Activated T-helper 9 cell treated with anti-CD3 and anti-CD28 coated beads, Interleukin-2, amount 50 U/mL, for 16 hours (primary cell): ENCODE results near the gene STAT5B.
"Not testable (repeated sequence)": the region's sequence is repeated elsewhere in the genome, so short reads cannot be mapped to it uniquely, and the experiment has no call there.

Experiments used
- DNase-seq: peaks from one replicate; pipeline ENCODE4 v3.0.0-alpha.2; 2020; ENCODE audit warnings: low read depth

Gene STAT5B

DNA sequence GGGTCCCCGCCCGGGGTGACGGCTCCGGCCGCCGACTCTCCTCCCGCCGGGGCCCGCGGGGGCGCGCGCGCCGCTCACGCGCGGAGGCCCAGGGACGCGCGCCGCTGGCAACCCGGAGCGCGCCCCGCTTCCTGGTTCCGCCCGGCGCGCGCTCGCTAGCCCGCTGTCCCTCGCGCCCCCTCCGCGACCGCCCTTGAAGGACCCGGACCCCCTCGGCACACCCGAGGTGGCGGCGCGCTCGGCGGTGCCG lies at the start of gene STAT5B:
Gene STAT5B (minus strand): TSS at position 33 of the 250 bp plus-strand sequence. CDS start 44,264 bp downstream, outside the sequence.
- DNase-seq: peak; percentile 46

DNA sequence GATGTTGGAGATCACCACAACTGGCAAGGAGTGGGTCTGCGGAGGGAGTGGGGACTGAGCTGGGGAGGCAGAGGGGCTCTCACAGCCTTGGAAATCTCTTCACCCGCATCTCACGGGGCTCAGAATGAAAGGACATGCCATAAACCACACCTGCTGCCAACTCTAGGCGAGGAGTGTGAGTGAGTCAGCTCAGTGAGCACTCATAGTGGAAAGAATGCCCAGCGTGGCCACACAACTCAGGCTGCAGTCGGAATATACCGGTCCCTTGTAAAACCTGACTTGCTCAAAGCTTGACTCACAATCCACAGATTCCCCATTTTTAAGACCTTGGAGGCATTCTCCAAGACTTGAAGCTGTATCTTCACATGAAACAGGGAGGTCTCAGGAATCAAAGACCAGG lies 48.8 kb upstream of the STAT5B start:
- no peak for DNase-seq

DNA sequence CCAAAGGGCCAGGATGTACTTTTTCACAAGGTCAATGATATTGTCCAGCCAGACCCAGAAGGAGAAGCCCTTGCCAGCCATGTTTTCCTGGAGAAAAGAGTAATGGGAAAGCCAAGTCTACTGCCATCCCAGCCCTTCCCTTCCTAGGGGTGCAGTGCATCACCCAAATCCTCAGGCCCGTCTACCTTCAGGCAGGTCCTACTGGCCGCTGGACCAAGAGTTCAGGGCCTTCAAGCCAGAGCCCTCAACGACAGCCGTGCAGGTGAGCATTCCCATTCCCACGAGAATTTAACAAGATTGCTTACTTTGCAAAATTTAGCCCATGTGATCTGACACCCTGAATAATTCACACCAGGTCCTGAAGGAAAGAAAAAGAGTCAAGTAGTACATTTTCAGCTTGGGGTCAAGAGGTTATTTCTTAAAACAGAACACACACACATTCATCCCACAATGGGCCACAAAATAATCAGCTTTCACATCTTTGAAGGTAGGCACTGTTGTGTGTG lies 47.1 kb upstream of the STAT5B start:
- no peak for DNase-seq

DNA sequence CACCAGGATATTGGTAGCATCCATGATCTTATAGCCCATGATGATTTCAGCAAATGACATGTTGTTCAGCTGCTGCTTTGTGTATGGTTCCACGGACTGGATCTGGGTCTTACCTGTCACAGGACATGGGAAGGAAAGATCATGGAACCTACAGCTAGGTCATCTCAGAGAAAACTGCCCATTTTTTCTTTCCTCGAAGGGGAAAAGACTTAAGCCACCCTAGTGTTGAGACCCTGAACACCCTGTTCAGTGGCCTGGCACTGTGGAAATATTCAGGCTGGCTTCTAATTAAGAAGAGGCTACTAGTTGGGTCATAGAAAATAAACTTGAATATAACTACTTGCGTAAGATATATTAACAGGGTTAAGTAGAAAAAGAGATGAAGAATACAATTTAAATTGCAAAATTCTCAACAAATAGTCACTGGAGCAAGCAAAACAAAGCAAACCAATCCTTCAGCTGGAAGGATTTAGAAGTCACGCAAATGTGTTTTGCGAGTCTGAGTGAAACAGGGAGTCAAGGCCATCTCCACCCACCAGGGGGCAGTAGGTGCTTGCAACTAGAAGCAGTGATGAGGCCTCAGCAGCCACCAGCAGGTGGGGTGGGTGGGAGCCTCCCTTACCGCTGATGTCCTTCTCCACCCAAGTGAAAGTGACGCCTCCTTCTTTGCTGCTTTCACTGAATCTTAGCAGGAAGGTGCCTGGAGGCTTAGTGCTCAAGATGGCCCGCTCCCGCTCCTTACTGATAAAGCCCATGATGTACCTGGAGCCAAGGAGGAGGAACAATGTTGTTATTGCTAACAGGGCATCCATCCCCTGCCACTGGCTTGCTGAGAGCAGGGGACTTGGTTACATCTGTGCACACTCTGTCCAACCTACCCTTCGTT lies 46.4 kb upstream of the STAT5B start:
- DNase-seq: peak; percentile 91

DNA sequence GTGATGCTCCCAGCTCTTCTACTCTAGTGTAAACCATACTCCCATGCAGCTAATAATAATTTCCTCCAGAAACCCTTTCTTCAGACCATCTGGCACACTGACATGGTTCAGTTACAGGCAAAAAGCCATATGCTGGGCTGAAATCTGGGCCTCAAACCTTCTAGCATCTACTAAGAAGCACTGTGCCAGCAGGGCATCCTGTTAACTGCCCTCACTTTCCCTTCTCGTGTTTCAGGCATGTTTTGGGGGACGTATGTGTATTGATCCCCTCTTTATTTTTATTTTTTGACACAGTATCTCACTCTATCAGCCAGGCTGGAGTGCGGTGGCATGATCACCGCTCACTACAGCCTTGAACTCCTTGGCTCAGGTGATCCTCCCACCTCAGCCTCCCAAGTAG lies 45.4 kb upstream of the STAT5B start:
- DNase-seq: no peak

DNA sequence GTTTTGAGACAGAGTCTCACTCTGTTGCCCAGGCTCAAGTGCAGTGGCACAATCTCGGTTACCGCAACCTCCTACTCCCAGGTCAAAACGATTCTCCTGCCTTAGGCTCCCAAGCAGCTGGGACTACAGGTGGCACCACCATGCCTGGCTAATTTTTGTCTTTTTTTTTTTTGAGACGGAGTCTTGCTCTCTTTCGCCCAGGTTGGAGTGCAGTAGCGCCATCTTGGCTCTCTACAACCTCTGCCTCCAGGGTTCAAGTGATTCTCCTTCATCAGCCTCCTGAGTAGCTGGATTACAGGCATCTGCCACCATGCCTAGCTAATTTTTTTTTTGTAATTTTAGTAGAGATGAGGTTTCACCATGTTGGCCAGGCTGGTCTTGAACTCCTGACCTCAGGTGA lies 41.8 kb upstream of the STAT5B start:
- not testable (repeated sequence) for DNase-seq

DNA sequence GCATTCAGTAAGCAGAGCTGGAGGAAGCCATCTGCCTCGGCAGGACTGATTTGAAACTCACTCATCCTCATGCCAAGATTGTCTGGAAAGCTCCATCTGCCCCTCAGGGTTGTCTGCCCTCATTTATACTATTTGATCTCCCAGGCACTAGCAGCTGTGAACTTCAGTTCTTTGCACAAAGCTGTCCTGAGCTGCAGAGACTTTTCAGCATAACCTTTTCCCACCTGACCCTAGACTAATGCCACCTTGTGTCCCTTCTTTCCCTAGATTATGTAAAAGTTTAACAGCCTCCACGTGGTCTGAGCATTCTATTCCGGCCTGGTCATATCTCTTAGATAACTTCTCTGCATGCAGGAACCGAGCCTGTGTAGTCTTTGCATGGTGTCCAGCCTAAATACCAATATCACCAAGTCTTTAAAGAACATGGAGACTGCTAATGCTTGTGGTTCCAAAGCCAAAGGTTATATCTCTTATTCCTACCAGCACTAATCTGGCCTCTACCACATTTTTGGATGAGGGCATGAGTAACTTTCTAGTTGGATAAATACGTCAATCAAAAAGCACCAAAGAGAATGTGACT lies 41.2 kb upstream of the STAT5B start:
- no peak for DNase-seq

DNA sequence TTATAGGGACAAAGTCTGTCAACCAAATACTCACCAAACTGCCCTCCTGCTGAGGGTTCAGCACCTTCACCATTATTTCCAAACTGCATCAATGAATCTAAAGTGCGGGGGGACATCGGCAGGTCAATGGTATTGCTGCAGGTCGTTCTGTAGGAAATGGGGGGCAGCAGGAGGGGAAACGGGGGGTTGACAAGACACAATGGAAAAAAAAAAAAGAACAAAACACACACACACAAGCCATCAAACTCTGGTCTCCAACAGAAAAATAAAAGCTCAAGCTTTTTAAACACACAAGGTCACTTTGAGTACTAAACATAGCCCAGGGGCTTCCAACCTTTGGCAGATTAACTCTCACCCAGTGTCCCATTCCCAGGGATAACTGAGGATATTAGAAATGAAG lies 40.6 kb upstream of the STAT5B start:
- DNase-seq: no peak

DNA sequence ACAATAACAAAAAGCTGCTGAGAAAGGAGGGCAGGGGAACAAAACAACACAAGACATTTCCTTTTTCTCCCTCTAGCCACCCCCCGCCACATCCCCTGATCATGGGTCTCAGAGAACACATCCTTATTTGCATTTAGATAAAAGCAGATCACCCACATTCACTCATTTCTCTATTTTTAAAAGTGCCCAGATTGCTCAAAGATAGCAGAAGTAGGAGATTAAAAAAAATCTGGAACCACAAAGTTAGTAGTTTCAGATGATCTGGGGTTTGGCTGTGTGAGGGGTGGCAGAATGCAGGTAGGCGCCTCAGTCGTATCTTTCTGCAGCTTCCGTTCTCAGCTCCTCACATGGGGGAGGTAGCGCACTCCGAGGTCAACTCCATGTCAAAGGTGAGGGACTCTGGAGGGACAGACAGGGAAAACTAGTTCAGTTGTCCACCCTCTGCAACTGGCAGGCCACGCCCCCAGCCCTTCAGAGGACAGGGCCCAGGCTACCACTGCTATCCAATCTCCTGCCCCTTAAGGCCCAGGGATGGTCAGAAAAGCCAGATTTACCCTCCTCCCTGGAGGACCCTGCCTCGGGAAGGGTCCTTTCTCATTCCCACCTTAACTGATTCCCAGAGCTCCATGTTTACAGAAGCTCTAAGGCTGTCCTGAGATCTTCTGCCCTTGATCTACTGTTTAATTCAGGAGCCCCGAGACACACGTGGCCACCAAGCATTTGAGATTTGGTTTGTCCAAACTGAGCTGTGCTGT lies 39.4 kb upstream of the STAT5B start:
- no peak for DNase-seq

DNA sequence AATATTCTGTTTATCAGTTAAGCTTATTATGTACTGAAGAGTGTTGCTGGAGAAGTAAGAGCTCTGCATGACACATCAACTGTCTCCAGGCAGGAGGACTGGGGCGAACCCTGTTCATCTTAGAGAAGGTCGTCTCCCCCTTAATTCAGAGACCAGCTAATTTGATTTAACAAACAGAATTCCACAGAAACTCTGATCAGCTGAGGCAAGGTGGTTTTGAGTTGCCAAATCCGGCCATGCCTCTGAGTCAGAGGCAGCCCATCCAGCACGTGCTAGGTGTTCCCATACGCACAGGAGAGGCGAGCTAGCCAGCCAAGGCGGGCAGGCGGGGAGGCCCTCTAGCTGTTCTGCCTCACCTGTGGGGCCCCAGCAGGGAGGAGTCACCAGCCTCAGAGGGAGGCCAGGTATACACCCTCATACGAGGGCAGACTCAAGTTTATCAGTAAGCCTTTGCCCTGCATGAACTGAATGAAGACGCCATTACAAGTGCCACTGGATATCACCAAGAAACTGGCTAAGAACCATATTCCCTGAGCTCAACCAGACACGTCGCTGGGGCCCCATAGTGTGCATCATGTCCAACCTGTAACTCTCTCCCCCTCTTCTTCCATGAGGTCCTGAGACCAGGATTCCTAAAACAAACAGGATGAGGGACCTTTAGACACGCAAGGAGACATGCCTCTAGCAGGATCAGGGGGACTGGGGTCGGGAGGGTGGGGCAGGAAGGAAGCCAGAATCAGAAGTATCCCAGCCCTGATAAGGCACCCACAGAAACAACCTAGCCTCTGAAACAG lies 37.8 kb upstream of the STAT5B start:
- no peak for DNase-seq

DNA sequence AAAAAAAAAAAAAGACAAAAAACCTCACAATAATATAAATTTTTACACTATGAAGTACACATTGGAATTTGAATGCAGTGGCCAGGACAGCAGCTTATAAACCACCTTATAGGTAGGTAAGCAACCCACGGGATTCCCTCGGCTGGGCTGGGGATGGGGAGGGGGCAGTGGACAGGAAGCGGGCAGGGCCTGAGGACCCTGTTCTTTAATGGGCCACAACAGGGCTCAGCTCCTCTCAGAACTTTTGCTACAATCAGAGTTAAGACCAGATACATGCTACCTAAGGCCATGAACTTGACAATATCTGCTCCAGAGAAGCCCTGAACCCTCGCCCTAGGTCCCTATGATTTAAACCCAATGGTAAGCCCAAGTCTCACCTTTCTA lies 37.2 kb upstream of the STAT5B start:
- no peak for DNase-seq

DNA sequence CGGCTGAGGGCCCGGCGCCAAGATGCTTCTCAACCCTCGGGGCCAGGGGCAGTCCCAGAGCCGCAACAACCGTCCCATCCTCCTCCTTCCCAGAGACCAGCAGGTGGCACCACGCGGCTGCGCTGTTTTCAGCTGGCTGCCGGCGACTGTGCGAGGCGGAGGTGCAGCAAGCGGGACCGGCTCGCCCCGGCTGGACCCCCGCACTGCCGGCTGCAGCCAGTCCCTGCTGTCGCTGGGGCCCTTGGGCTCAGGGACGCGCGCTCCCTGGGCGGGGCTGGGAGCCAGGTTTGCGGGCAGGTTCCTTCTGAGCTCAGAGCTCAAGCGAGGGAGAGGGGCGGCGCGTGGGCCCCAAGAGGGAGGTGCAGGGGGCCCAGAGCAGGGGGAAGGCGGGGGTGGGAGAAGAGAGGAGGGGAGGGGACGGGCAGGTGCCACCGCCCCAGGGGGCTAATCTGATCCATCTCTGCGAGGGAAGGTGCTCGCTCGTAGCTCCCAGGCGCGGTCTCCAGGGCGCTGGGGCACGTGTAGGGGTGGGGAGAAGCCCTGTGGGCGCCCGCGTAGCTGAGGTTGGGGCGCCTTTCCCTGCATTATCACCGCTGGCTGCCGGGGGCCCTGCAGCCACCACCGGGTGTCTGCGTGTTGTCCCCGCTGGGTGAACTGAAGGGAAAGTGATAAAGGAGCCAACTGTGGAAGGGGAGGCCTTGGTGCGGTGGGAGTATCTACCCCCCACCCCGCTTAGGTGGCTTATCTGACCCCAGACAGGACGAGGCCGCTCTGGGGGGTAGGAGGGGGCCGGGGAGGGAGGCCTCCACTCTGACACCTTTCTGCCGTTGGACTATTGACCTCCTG lies 36.3 kb upstream of the STAT5B start:
- DNase-seq: peak; percentile 65

DNA sequence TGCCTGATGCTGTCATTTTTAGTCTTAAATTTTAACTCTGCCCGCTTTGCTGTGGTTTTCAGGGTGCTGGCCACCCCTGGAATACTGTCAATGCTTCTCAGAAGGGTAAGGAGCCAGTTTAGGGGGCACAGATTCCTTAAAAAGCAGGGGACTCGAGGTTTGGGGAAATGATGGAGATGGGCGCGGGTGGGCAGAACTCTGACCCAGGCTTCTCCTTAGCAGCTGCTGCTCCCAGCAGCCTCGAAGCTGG lies 35.8 kb upstream of the STAT5B start:
- DNase-seq: no peak

DNA sequence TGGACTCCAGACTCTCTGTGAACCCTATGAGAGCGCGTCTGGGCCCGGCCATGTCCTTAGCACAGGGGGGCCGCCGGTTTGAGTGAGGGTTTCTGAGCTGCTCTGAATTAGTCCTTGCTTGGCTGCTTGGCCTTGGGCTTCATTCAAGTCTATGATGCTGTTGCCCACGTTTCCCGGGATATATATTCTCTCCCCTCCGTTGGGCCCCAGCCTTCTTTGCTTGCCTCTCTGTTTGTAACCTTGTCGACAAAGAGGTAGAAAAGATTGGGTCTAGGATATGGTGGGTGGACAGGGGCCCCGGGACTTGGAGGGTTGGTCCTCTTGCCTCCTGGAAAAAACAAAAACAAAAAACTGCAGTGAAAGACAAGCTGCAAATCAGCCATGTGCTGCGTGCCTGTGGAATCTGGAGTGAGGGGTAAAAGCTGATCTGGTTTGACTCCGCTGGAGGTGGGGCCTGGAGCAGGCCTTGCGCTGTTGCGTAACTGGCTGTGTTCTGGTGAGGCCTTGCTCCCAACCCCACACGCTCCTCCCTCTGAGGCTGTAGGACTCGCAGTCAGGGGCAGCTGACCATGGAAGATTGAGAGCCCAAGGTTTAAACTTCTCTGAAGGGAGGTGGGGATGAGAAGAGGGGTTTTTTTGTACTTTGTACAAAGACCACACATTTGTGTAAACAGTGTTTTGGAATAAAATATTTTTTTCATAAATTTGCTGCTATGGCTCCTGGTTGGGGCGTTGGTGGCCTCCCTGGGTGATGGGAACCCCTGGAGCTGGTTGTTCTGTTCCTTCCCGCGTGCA lies 35.2 kb upstream of the STAT5B start:
- no peak for DNase-seq

DNA sequence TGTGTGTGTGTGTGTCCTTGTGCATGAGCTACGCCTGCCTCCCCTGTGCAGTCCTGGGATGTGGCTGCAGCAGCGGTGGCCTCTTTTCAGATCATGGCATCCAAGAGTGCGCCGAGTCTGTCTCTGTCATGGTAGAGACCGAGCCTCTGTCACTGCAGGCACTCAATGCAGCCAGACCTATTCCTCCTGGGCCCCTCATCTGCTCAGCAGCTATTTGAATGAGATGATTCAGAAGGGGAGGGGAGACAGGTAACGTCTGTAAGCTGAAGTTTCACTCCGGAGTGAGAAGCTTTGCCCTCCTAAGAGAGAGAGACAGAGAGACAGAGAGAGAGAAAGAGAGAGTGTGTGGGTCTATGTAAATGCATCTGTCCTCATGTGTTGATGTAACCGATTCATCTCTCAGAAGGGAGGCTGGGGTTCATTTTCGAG lies 34.6 kb upstream of the STAT5B start:
- DNase-seq: no peak

DNA sequence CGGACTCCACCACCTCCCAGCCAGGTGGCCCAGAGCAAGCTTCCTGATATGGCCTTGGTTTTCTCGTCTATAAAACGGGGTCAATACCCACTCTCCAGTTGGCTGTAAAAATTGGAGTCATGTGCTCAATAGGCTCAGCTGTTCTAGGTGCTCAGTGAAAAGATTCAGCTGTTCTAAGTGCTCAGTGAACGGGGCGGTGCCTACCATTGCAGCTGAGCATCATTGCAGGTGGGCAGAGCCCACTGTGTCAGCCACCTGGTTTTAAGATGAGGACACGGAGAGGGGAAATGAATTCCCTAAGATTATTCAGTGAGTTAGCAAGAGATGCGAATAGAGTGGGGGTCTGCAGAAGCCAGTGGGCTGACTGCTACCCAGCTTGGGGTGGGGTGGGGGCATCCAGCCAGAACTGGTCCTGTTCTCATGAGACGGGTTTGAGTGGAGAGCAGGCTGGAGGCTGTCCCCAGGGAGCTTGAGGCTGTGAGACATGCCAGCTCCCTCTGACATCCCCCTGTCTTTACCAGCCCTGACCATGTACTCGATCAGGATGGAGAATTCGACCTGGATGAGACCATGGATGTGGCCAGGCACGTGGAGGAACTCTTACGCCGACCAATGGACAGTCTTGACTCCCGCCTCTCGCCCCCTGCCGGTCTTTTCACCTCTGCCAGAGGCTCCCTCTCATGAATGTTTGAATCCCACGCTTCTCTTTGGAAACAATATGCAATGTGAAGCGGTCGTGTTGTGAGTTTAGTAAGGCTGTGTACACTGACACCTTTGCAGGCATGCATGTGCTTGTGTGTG lies 34.0 kb upstream of the STAT5B start:
- no peak for DNase-seq

DNA sequence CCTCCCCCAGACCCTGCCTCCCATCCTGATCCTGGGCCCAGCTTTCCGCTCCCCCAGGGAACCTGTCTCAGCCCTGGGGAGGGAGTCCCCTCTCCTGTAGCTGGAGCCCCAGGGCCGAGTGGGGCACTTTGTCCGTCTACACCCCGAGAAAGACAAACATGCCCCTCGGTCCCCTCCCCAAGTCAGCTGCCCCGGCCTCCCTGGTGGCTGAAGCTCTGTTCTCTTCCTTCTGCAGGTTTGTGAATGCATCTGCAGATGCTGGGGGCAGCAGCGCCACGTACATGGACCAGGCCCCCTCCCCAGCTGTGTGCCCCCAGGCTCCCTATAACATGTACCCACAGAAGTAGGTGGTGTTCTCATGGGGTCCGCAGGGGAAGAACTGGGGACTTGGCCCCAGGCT lies 33.0 kb upstream of the STAT5B start:
- no peak for DNase-seq

DNA sequence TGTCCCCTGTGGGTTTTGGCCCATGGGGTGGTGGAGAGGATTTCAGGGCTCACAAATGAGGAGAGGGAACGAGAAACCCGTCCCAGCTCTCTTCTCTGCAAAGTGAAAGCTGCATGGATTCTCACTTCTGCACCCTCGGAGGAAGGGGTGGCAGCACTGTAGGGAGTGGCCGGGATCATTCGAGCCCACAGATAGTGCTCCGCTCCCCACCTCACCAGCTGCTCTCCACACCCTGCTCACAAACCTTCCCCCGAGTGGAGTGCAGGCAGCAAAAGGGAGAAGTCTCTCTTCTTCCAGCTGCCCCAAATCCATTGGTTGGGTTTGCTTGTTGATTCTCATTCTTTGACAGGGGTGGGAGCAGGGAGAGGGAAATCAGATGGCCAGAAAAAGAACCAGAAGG lies 32.3 kb upstream of the STAT5B start:
- no peak for DNase-seq

DNA sequence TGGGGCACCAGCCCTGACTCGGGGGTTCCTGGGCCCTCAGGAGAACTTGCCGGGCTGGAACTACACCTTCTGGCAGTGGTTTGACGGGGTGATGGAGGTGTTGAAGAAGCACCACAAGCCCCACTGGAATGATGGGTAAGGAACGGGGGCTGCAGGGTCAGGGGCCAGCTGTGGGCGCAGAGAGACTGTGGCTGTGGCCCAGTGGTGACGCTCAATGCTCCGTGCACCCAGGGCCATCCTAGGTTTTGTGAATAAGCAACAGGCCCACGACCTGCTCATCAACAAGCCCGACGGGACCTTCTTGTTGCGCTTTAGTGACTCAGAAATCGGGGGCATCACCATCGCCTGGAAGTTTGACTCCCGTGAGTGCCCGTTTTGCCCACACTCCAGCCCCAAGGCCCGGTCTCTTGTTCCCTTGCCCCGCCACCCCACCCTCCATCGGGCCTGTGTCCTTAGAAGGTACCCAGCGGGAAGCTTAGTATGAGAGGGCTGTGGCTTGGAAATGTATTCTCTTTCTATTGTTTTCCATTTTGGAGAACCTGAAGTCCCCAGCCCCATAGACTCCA lies 31.3 kb upstream of the STAT5B start:
- no peak for DNase-seq

DNA sequence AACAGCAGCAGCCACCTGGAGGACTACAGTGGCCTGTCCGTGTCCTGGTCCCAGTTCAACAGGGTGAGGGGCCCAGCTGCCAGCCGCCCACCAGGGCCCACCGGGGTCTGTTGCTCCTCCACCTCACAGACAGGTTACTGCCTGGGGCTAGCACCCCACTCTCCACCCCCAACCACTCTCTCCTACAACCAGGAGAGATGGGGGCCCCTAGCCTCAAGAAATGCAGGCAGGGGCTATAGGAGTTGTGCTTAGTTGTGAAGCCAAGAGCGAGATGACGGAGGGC lies 30.1 kb upstream of the STAT5B start:
- no peak for DNase-seq
